NCI-H2196 treated with DMSO at 0.1 percent for 48 hours (cell line): Measurements from ENCODE around the gene FNDC1.
"Not testable (repeated sequence)": the region's sequence is repeated elsewhere in the genome, so short reads cannot be mapped to it uniquely, and the experiment has no call there.

ENCODE experiments used
- DNase-seq: peaks from one replicate; lab custom pipeline; 2025; ENCODE audit not compliant: unreplicated experiment; lab: John Stamatoyannopoulos, UW

Gene FNDC1

DNA sequence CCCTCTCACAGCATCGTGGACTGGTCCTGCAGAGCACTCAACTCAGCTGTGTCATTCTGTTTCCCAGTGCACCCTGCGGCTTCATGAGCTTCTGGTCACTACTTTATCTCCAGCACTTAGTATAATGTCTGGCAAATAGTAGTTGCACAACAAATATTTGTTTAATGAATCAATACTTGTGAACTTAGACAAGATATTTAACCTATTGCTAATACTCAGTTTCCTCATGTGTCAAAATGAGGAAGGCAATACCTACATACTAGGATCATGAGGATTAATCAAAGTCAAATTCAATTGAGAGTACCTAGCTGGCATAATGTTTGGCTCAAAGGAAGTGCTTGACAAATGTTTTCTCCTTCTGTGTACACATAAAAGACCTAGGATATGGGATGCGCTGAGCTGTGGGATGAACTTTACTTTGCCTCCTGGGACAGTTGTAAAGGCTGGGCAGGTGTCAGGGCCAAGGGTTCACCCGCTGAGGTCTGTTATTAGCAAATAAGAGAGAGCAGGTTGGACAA is 86.3 kb downstream of the FNDC1 start:
- no peak for DNase-seq

DNA sequence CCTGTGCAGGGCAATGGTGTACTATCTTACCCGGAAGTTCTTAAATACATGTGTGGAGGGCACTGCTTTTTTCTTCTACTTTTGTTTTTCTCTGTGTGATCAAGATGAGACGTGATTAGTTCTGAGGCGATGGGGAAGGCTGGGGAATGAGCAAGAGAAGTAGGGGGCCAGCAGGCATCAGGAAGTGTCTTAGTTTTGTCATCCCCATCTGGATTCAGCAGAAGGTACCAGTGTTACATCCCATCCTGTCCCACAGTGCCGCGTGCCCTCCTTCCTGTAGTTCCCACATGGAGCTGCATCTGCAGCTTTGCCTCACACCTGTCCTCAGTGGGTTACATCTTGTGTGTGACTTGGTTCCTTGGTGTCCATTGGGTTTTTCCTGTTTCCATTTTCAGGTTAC is 86.9 kb downstream of the FNDC1 start:
- no peak for DNase-seq

DNA sequence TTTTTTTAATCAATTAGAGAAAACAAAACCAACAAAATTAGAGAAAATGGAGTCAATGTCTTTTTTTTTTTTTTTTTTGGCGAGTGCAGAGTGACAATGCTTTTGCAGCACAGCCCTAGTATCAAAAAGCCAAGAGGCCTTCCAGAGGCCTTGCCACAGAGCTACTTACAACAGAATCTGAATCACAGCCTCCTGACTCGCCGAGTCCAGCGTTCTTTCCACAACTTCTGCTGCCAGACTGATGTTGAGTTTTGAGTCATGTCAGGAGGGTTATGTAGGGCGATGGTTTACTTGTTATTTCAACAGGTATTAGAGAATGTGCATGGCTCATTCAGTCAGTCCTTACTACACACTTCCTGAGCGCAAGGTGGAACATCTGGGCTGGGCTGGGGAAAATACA is 88.6 kb downstream of the FNDC1 start:
- DNase-seq = no peak

DNA sequence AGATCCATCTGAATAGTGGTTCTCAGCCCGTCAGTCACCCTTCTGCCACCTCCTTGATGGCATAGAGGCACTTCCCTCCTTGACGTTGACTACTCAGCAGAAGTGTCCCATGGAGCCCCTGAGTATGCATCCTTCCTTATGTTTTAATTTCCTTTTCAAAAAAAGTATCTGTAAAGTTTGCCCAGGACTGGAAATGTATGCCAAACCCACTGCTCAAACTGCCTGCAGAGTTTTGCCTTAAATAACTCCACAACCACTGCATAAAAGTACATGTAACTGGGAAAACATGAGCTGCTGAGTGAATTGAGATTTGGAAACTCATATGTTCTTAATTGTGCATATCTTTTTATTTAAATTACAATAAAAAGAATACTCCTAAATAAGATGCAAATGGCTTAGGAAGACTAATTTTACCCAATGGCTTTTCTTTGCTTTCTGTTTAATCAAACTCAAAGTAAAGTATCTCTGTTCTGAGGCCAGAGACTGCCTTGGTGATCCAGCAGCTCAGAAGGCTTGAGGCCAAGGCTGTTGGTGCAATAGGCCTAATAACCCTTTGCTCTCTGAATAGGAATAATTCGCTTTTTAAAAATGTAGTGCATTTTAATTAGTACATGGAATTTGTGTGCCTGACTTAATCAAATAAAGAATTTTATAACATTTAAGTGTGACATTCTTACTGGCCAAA is 90.4 kb downstream of the FNDC1 start:
- DNase-seq = no peak

DNA sequence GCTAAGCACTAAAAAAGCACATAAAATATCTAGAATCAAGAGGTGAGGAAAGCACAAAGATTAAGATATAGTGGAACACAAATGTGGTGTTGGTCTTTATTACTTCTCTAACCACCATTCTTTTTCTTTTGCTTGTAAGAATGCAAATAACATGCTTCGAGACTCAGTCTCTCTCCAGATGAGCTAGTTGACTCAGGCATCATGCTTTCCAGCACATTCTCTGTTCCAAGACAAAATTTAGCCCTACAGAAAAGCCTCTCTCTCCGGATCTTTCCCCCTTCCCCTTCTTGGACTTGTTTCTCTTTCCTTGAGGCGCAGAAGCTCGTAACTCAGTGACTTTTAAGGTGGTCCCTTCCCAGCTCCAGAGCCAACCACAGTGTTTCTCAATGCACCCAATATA is 91.0 kb downstream of the FNDC1 start:
- no peak for DNase-seq

DNA sequence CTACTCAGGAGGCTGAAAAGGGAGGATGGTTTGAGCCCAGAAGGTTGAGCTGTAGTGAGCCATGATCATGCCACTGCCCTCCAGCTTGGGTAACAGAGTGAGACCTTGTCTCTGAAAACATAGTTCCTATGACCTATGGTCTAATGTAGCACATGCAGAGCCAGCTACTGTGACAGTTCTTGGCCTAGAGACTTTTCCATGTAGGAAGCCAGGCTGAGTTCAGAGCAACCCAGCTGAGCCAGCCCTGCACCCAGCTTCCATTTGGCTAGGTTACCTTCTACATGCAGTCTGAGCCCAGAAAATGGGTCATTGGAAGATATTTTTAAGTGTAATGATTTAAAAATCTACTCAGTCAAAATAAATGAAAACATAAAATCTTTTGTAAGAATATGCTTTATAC is 92.8 kb downstream of the FNDC1 start:
- DNase-seq = no peak

DNA sequence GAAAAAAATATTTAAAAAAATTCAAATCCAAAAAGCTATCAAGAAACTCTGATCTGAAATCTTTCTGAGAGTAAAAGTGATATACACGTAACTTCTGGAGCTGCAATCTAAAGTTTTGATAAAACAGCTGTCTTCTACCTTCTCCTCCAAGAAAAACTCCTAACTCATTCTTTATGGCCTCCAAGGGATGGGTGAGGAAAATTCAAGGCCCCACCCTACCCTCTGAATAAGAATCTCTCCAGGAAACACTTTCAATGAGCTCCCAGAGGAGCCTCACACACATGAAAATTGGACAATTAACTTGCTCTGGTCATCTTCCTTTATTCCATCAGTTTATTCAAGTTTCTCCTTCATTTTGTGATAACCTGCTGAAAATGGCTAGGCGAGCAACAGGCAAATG is 93.4 kb downstream of the FNDC1 start:
- DNase-seq = no peak

DNA sequence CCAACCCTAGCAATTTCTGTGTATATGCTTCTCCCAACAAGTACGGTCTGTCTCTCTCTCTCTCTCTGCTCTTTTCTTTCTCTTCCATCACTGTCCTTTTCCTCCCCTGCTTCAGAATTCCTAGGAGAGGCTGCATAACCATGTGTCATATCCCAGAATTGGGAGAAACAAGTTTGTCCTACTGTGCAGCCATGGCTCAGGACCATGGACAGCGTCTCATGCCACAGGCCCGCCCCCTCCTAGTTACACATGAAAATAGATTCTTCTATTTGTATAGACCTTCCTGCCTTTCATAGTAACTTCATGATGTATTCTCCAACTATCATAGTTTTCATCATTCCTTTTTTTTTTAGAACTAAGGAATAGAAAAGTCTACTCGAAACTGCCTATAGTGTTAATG is 98.0 kb downstream of the FNDC1 start:
- no peak for DNase-seq

DNA sequence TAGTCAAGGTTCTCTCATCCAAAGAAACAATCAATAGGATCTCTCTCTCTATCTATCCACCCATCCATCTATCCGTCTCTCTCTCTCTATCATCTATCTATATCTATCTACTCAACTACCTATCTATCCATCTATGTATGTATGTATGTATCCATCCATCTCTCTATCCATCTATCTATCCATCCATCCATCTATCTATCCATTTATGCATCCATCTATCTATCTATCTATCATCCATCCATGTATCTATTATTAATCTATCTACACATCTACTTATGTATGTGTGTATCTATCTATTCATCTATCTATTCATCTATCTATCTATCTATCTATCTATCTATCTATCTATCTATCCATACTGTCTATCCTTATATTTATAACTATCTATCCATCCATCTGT is 99.3 kb downstream of the FNDC1 start:
- DNase-seq = no peak

DNA sequence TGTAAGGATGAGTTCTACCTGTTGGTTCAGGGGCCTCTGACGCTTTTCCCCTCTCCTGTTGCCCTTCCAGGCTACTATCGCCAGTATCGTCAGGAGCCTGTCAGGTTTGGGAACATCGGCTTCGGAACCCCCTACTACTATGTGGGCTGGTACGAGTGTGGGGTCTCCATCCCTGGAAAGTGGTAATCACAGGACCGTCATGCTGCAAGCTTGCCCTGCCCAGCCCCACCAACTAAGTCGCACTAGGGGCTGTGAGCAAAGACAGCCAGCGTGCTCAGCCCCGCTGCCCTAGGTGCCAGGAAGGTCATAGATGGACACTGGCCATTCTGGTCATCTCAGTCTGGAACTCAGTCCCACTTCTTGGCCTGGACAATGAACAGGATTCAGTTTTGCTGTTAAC is 102.1 kb downstream of the FNDC1 start:
- no peak for DNase-seq

DNA sequence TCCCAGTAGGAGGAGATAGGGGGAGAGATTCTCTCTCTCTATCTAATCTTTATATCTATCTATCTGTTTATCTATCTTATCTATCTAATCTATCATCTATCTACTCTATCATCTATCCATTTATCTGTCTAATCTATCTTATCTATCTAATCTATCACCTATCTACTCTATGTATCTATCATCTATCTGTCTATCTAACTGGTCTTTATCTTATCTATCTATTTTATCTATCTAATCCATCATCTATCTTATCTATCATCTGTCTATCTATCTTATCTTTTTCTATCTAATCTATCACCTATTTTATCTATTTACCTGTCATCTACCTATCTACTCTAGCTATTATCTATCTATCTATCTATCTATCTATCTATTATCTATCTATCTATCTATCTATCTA is 109.4 kb downstream of the FNDC1 start:
- no peak for DNase-seq

DNA sequence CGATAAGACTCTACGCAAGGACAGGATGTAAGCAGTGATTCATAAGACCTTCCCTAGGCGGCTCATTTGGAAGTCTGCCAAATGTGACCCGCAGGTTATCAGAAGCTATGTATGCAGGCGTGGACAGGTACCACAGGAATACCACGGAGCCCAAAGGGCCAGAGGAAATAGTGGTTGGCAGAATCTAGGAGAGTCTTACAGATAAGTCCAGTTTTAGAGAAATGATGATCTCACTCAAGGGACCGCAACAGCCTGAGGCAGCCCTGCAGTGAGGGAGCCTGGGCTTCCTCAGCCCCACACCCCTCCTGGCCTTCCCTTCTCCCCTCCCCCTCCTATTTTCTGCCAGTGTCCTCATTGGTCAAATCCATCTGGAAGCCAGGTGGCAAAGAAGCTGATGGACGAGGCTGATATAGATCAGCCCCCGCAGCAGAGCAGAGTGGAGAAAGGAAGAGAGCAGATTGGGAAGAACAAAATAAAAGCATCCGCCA is 110.6 kb downstream of the FNDC1 start:
- no peak for DNase-seq

DNA sequence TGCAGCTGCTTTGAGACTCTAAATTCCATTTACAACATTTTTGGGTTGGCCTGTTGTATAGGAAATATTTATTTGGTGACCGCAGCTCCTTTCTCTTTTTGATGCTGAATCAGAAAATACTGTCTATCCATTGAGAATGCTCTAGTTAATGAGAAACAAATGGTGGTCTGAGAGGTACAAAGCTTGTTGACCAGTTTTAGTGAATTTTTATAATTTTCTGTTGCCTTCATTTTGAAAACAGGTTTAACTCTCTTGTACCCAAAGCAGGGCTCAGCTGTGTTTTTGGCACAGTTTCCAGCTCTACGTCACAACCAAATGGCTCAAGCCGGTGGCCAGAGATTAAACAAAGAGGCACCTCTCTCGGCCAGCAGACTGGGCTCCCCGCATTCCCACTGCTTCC is 113.2 kb downstream of the FNDC1 start:
- no peak for DNase-seq

DNA sequence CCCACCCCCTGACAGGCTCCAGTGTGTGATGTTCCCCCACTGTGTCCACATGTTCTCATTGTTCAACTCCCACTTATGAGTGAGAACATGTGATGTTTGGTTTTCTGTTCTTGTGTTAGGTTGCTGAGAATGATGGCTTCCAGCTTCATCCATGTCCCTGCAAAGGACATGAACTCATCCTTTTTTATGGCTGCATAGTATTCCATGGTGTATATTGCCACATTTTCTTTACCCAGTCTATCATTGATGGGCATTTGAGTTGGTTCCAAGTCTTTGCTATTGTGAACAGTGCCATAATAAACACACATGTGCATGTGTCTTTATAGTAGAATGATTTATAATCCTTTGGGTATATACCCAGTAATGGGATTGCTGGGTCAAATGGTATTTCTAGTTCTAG is 115.5 kb downstream of the FNDC1 start:
- not testable (repeated sequence) for DNase-seq

DNA sequence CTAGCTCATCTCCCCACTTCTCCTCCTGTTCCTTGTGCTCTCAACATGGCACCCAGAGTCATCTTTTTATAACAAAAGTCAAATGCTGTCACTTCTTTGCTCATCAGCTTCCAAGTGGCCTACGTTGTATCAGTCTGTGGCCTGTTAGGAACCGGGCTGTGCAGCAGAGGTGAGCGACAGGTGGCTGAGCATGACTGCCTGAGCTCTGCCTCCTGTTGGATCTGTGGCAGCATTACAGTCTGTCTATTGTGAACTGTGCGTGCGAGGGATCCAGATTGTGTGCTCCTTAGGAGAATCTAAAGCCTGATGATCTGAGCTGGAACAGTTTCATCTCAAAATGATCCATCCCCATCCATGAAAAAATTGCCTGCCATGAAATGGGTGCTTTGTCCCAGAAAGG is 129.6 kb downstream of the FNDC1 start:
- no peak for DNase-seq

DNA sequence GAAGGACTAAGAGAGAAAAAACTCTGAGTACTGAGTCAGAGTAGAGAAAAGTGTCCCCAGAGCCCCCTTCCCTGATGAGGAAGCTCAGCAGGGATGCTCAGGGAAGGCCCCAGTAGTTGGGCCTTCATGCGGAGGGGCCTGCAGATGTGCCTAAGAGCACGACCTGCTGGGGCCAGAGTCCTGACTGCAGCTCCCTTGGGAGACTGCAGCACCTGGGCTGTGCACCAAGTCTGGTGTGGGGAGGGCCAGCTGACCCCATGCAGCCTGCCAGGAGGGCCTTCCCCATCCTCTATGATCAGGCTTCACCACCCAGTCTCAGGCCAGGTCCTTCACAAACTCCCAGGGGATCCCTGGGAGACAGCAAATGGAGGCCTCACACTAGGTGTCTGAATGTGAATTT is 130.4 kb downstream of the FNDC1 start:
- no peak for DNase-seq

DNA sequence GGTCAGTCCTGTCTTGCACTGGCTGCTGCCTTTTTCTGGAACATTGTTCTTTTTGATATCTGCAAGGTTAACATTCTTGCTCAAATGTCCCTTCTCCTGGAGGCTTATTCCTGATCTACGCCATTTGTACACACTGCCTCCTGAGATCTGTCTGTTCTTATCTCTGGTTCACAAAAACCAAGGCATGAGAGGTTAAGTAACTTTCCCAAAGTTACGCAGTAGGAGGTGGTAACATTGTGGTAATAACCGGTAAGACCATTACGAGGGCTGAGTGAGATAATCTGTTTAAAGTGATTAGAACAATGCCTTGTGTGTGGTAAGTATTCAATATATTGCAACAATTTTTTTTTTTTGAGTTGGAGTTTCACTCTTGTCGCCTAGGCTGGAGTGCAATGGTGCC is 132.1 kb downstream of the FNDC1 start:
- no peak for DNase-seq

DNA sequence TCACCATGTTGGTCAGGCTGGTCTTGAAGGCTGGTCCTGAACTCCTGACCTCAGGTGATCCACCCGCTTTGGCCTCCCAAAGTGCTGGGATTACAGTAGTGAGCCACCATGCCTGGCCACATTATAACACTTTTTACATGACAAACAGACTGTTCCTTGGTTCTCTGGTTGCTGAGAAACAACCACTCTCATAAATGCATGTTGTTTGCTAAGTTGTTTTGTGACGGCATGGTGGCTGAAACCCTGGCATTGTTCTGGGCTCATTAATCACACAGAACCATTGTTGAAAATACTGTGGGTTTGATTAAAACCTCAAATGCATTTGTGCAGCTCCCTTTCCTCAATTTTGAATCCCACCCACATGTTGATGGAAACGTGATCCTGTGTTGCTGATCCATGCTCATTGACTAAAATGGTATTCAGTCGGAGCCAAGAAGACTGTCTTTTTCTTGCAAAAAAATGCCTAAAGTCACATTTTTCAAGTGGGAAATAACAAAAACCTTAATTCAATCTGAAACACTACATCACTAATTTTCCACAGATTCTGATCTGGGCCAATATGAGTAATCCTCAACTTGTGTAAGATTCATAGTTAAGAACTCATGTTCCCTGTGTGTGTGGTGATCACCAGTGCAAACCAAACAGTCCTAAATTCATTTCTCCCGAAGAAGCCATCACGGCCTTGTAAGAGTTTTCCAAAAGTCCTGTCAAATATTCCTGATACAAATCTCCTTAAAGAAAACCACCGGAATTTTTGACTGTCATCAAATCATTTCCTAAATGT is 132.8 kb downstream of the FNDC1 start:
- DNase-seq = no peak

DNA sequence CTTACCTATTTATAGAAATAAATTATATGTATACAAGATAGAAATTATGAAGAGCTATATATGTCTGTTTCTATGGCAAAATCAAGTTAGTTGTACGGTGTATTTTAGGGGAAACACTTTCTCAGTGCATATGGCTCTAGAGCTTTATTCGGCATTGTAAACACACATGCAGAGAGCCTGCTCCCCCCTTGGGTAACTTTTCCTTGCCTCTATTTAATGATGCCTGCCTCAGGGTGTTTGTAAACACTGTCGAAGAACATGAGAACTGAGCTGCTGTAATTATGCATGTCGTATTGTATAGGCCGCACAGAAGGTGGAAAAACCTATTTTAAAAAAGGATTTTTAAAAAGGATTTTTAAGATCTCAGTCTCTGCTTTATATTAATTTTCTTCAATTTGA is 133.4 kb downstream of the FNDC1 start:
- DNase-seq = no peak

DNA sequence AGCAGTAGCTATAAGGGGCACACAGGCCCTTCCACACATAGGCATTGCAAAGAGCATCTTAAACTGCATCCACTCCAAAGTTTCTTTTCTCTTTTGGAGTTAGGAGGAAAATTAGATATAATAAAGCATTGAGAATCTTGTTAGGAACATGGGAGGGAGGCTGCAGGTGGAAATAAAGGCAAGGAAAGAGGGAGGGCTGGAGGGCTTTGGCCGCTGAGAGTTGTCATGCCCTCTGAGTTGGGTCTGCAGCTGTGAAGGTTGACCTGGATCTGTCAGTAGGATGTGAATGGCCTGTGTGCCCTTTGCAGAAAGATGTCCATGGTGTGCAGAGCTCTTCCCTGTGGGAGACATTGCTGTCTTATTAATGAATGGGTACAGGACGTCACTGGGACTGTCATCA is 134.0 kb downstream of the FNDC1 start:
- DNase-seq = no peak

DNA sequence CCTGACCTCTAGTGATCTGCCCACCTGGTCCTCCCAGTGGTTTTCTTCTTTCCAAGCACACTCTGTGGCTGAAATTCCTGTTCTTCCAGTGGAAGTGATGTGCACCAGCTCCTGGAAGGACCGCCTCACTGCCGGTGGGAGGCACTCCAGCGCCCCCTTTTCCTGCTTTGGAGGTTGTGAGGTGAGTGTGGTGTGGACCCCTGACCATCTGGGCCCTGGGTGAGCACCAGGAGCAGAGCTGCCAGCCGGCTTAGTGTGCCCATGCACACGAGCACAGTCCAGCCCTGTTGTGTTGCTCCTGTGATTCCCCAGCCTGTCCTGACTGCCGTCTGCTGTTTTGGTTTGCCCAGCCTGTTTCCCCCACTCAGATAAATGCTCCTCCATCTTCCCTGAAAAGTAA is 134.6 kb downstream of the FNDC1 start:
- no peak for DNase-seq

DNA sequence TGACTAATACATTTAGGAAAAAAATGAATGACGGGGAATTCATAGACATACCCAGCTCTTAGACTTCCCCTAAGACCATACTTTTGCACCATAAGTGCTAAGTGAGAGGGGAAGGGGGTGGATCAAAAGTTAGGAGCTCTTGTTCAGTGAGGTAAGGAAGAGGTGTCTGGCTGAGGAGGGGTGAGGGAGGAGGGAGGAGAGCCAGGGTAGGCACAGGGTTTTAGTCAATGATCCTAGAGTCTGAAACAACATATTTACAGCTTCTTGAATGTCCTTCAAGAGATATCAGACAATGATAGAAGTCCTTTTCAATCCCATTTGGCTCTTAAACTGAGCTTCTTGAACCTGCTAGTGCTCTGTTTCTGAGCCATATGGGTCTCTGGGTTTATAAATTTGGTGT is 135.4 kb downstream of the FNDC1 start:
- DNase-seq = no peak

DNA sequence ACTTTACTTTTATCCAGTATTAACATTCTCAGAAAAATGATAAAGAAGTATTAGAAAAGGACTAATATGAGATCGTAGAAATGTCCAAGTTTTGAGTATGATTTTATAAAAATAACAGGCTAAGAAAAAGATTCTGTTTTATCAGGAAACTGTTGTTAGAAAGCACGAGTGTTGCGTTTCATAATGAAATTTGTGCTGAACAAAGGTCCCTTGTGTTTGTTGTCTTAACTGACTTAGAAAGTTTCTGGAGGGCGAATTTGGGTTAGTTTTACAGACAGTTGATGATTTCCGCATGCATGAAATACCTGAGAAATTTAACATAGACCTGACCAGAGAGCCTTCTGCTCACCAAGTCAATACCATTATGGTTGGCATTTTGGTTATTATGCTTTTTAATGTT is 136.0 kb downstream of the FNDC1 start:
- DNase-seq = no peak
